ENCODE measurements around the gene FZD1.

FZD1 gene

GRCh38 chr7:91264924-91265681, 870 bp downstream of the FZD1 start:
- peak; percentile 70 for DNase-seq (ENCODE audit: low read depth, low spot score)

- DNase-seq (ENCODE audit: low read depth, low spot score), result no peak
Observed at GRCh38 chr7:91265693-91266066, 1.4 kb downstream of the FZD1 start.

GRCh38 chr7:91266067-91266688, 1.9 kb downstream of the FZD1 start:
- DNase-seq (ENCODE audit: low read depth, low spot score), result peak; percentile 43

- peak; percentile 37 for DNase-seq (ENCODE audit: low read depth, low spot score)
Observed at GRCh38 chr7:91266689-91267090, 2.5 kb downstream of the FZD1 start.

GRCh38 chr7:91267171-91267955, 3.1 kb downstream of the FZD1 start:
- DNase-seq (ENCODE audit: low read depth, low spot score), result no peak

- DNase-seq (ENCODE audit: low read depth, low spot score), result no peak
Observed at GRCh38 chr7:91270372-91270771, 6.1 kb downstream of the FZD1 start.

- DNase-seq (ENCODE audit: low read depth, low spot score), result no peak
Observed at GRCh38 chr7:91276909-91277308, 12.7 kb downstream of the FZD1 start.

- no peak for DNase-seq (ENCODE audit: low read depth, low spot score)
Observed at GRCh38 chr7:91280185-91280584, 16.0 kb downstream of the FZD1 start.

- DNase-seq (ENCODE audit: low read depth, low spot score), result no peak
Observed at GRCh38 chr7:91280604-91281003, 16.4 kb downstream of the FZD1 start.

GRCh38 chr7:91285696-91286355, 21.6 kb downstream of the FZD1 start:
- DNase-seq (ENCODE audit: low read depth, low spot score), result no peak

GRCh38 chr7:91286432-91286831, 22.2 kb downstream of the FZD1 start:
- DNase-seq (ENCODE audit: low read depth, low spot score), result no peak

- DNase-seq (ENCODE audit: low read depth, low spot score), result no peak
Observed at GRCh38 chr7:91287371-91288084, 23.3 kb downstream of the FZD1 start.

GRCh38 chr7:91288208-91288824, 24.1 kb downstream of the FZD1 start:
- peak; percentile 46 for DNase-seq (ENCODE audit: low read depth, low spot score)

GRCh38 chr7:91289633-91290254, 25.5 kb downstream of the FZD1 start:
- no peak for DNase-seq (ENCODE audit: low read depth, low spot score)

GRCh38 chr7:91291302-91291701, 27.1 kb downstream of the FZD1 start:
- no peak for DNase-seq (ENCODE audit: low read depth, low spot score)

- no peak for DNase-seq (ENCODE audit: low read depth, low spot score)
Observed at GRCh38 chr7:91291902-91292301, 27.7 kb downstream of the FZD1 start.

- no peak for DNase-seq (ENCODE audit: low read depth, low spot score)
Observed at GRCh38 chr7:91292506-91292905, 28.3 kb downstream of the FZD1 start.

- no peak for DNase-seq (ENCODE audit: low read depth, low spot score)
Observed at GRCh38 chr7:91293136-91293535, 28.9 kb downstream of the FZD1 start.

GRCh38 chr7:91293840-91294239, 29.6 kb downstream of the FZD1 start:
- DNase-seq (ENCODE audit: low read depth, low spot score), result no peak

- no peak for DNase-seq (ENCODE audit: low read depth, low spot score)
Observed at GRCh38 chr7:91294639-91295220, 30.5 kb downstream of the FZD1 start.

Measured in ELF-1 (cell line).